ENCODE data around the gene STK11.
"Not testable (repeated sequence)": the region's sequence is repeated elsewhere in the genome, so short reads cannot be mapped to it uniquely, and the experiment has no call there.

STK11 gene

DNA sequence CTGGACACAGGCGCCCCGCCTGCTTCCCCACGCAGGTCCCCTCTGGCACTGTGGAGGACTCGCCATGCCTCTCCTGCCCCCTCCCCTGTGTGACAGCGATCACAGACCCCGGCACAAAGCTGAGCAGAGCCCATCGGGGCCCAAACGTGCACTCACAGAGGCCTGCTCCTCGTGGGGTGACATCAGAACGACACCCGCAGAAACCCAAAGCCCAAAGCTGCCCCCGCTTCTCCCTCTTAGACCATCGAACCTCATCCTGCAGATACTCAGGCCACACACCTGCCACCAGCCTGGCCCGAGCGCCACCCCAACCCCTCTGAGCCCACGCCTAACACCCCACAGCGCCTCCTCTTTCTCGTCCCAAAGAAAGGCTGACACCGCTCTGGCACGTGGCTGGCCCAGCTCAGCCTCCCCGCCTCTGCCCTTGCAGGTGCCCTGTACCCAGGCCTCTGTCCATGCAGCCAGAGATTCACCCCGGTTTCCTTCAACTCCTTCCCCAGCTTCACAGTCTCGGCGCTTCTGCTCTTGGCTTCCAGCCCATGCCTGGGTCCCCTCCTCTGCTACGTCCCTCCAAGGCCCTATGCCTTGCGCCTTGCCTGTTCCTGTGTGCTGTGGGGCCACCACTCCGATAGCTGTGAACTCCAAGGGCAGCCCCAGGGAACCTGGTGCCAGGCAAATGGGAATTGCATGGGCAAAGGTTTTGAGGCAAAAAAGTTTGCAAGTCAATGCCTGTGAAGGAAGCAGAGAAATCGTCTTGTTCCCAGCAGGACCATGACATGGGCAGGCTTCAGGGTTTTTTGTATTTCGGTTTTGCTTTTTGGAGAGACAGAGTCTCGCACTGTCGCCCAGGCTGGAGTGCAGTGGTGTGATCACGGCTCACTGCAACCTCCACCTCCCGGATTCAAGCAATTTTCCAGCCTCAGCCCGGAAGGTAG is 33.1 kb downstream of the STK11 start:
- no peak for DNase-seq

DNA sequence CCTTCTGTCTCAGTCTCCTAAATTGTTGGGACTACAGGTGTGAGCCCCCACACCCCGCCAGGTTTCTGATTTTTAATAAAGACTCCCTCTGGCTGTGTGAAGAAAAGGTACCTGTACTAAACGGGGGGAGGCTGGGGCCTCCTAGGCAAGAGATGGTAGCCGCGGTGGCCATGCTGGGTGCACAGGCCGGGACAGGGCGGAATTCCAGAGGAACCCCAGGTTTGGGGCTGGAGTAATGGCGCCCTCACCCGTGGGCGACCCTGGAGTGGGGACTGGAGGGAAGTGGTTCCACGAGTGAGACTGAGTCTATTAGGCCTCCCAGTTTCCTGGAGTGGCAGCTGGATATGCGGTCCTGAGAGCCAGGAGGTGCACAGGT is 33.8 kb downstream of the STK11 start:
- no peak for DNase-seq

DNA sequence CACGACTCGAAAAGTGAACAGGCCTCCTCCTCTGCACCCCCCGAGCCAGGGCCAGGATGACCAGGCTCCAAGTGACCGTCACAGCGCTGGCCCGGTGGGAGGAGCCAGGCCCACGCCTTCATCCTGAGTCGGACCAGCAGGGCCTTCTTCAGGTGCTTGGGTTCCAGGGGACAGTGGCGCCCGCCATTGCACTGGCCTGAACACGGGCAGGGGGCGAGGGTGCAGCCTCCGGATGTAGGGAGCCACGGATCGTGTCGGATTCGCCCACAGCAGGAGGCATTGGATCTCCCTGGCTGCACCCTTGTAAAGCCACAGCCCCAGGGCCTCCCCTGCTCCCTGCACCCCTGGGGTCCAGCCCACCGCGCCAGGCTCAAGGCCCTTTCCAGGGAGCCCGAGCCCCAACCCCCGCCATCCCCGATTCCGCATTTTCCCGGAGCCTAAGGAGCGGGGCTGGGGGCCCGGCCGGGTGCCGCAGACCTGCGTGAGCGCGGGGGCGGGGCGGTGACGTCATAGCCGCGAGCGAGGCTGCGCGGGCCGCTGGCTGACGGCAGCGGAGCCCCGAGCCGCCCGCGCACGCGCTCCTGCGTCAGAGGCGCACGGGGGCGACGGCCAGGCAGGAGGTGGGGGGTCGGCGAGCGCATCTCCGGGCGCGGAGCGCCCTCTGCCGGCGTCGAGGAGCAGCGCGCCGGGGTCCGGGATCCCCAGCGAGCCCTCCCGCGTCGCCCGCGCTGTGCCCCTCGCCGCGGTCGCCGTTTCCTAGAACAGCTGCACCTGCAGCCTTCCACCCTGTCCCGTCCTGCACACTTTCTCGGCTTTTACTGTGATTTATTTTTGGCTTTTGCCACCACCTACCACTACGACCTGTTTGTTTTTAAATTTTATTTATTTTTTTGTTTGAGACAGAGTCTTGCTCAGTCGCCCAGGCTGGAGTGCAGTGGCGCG is 34.5 kb downstream of the STK11 start:
- DNase-seq = peak; percentile 59

DNA sequence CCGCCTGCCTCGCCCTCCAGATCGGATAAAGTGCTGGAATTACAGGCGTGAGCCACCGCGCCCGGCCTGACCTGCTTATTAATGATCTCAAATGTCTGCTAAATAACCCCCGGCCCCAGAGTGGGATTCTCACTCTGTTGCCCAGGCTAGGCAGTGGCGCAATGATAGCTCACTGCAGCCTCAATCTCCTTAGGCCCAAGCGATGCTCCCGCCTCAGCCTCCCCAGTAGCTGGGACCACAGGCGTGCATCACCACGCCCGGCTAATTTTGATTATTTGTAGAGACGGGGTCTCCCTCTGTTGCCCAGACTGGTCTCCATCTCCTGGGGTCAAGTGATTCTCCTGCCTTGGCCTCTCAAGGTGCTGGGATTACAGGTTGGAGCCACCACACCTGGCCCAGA is 35.3 kb downstream of the STK11 start:
- DNase-seq = no peak

DNA sequence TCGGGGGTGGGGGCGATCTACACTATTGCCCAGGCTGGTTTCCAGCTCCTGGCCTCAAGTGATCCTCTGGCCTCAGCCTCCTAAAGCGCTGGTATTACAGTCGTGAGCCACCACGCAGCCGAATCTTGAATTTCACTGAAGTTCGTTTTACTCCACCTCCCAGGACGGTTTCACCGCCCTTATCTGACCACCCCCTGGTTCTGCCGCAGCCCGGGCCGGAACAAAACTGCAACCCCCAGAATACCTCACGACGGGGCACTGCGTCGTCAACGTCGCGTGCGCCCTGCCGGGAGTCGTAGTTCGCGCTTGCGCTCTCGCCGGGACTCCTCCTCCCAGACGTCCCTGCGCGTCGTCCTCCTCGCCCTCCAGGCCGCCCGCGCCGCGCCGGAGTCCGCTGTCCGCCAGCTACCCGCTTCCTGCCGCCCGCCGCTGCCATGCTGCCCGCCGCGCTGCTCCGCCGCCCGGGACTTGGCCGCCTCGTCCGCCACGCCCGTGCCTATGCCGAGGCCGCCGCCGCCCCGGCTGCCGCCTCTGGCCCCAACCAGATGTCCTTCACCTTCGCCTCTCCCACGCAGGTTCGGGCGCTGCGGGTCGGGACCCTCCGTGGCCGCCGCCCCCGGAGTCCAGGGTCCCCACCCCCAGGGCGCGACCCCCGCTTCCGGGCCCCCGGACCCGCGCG is 36.0 kb downstream of the STK11 start, which contains the start of gene ATP5F1D:
TSS of gene ATP5F1D (plus strand) at position 335 of the 679 bp plus-strand sequence. CDS start at position 435, 100 bp downstream.
- peak; percentile 72 for DNase-seq

DNA sequence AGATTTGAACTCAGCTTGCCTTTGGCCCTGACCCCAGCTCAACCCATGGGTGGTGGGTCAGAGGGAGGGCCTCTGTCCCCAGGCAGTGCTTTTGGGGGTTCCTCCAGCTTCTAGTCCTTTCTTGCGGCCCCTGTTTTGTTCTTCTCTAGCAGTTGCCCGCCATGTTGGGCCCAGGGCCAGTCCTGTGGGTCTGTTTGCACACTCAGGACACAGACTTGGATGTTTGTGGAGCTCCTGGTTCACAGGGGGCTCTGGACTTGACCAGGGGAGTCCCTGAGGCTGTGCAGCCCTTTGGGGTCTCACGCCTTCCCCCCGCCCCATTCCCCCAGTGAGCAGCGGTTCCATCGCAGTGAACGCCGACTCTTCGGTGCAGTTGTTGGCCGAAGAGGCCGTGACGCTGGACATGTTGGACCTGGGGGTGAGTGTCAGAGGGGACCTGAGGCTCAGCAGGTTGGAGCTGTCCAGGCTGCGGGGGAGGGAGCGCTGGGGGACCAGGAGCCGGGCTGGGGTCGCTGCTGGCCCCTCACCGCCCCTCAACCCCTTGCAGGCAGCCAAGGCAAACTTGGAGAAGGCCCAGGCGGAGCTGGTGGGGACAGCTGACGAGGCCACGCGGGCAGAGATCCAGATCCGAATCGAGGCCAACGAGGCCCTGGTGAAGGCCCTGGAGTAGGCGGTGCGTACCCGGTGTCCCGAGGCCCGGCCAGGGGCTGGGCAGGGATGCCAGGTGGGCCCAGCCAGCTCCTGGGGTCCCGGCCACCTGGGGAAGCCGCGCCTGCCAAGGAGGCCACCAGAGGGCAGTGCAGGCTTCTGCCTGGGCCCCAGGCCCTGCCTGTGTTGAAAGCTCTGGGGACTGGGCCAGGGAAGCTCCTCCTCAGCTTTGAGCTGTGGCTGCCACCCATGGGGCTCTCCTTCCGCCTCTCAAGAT is 38.5 kb downstream of the STK11 start:
- peak; percentile 64 for DNase-seq

DNA sequence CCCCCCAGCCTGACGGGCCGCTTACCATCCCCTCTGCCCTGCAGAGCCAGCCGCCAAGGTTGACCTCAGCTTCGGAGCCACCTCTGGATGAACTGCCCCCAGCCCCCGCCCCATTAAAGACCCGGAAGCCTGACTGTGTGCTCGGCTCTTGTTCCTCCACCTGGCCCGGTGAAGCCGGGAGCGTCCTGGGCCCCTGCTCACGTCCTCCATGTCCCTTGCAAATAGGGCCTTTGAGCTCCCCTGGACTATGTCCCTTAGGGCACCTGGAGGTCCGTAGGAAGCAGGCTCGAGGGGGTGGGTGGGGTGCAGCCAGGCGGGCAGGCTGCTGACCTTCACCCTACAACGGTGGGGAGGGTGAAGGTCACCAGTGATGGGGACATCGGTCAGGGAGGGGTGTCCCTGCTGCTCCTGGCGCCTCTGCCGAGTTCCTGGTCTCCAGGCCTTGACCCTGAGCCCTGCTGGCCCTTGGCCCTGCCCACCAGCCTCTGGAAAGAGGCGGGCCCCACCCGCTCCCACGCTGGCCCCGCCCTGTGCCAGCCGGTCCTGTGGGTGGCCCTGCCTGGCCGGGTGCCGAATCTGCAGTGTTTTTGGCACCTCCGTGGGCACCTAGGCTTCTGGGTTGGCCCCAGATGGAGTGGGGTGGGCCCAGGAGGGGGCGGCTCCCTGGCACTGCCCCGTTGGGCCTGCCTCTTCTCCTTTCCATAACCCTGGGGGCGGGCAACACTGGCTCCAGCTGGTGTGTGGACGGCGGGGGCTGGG is 39.3 kb downstream of the STK11 start:
- DNase-seq = no peak

DNA sequence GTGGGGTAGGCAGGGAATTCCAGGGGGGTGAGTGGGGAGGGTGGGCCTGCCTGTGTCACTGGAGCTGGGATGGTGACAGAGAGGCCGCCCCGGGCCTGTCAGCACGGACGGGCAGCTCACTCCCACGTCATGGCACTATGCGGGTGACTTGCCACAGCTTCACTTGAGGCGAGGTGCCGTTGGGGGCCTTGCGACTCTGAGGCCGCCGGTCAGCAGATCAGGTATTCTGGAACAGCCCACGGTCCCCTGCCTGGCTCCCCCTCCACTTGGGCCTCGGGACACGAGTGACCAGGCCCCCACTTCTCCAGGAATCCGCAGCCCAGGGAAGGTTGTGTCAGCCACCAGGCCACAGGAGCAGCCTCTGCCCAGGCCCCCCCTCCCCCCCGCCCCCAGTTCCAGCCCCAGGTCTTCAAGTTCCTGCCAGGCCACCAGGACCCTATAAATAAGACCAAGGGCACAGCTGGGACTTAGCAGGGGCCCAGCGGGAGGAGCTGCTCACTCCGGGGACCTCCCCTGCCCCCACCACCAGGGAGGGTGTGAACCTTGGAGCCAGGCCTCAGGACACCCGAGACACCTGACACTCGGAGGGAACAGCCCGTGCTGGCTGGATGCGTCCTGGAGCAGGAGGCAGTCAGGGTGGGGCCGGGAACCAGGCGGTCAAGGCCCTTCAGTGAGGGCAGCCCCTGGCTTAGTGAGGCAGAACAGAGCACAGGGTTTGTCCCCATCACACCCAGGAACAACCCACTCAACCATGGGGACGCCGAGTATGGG is 40.1 kb downstream of the STK11 start:
- DNase-seq = no peak

DNA sequence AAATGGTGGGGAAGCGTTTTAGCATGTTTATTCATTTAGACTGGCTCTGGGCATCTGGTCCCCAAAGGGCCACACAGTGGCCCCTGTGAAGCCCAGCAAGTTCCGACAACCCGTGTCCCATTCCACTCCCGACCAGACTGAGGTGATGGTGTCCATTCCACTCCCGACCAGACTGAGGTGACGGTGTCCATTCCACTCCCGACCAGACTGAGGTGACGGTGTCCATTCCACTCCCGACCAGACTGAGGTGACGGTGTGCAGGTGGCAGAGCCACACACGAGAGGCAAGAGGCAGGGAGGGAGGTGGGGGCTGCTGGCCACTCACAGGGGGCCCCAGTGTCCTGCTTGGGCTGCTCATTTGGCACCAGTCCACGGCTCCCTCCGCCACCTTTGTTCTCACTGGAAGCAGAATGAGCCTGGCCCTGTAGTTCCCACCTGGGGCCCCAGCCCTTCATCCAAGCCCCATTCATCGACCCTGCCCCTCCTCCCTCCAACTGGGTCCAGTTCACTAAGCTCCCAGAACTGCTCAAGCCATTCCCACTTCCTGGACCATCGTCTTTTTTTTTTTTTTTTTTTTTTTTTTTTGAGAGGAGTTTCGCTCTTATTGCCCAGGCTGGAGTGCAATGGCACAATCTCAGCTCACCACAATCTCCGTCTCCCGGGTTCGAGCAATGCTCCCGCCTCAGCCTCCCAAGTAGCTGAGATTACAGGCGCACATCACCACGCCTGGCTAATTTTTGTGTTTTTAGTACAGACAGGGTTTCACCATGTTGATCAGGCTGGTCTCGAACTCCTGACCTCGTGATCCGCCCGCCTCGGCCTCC is 40.9 kb downstream of the STK11 start:
- DNase-seq = not testable (repeated sequence)

DNA sequence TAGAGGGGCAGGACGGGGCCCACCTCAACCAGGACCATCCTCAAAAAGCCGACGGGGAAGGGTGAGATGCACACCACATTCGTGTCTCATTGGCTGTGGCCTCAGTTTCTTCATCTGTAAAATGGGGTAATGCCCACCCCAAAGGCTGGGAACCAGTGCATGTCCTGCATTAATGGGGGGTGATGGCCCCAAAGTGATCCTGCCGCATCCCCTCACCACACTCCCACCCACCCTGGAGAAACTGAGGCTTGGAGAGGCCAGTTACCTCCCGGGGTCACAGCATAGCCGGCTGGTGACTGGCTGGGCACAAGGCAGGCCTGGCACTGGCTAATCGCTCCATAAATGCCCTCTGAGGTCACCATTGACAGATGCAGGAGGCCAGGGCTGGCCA is 42.2 kb downstream of the STK11 start:
- no peak for DNase-seq

DNA sequence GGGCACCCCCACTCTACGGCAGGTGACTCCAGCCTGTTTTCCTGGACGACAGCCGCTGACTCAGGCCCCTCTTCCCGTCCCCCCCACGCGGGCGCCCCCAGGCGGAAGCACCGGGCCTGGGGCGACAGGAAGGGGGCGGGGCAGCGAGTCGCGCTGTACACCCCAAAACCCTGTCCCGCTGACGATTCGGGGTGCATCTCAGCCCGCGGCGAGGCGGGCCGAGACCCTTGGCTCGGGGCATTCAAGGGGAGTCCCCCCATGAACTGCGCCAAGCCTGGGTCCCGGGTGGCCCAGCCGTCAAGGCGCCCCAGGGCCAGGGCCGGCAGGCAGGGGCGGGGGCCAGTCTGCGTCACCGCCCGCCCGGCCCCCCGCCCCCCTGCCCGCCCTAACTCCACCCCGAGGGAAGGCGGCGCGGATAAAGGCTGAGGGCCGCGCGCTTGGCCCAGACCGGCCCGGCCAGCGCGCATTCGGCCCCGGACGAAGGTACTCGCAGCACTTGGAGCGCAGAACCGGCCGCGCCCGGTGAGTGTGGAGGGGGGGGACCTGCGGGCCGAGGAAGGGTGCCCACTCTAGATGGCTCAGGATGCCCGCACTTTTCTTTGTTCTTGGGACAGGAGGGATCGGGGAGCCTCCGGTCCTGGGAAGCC is 42.7 kb downstream of the STK11 start, which contains the start of gene MIDN:
TSS of gene MIDN (plus strand) at position 445 of the 647 bp plus-strand sequence. CDS start 1,714 bp downstream, outside the sequence.
- no peak for DNase-seq

DNA sequence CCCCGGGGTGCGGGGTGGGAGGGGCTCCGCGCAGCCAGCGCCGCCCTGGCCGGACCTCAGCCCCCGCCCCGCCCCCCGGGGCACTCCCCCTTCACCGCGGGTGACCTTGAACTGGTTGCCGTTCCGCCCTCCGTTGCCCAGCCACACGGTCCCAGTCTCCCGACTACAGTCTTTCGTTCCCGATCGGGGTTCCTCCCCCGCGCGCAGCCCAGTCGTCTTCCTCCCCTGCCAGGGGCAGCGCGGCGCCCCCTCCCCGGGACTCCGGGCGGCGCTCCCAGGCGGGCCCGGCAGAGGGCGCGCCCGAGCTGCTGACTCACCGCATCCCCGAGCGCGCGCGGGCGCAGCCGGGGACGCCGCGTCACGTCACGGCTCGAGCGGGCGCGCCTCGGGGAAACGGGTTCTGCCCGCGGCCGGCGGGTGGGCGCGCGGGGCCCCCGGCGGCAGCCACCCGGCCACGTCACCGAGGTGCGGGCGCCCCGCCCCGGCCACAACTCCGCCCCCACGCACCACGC is 43.3 kb downstream of the STK11 start:
- DNase-seq = peak; percentile 67

DNA sequence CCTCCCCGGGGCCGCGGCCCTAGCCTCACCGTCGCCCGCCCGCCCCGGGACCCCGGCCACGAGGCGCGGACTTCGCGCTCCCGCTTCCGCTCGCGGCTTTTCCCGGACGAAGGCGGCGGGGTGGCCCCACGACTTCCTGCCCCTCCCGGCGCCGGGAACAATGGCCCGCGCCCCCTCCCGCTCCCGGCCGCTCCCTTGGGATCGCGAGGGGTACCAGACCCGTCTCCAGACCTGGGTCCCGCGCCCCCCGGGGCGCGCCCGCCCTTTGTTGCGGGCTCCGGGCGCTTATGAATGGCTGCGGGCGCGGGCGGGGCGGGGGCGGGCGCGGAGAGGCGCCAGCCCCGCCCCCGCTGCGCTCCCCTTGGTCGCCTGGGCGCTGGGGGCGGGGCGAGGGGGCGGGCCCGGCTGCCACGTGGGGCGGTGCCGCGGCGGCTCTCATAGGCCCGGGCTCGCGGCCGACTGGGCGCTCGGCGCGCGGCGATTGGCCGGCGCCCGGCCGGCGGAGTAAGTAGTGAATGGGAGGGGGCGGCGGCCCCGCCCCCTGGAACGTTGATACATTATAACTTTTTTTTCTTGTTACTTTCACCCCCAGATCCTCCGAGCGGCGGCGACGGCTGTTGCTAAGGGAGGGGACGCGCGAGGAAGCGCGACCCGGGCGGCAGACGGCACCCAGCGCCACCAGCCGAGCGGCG is 43.9 kb downstream of the STK11 start:
- DNase-seq = peak; percentile 95

DNA sequence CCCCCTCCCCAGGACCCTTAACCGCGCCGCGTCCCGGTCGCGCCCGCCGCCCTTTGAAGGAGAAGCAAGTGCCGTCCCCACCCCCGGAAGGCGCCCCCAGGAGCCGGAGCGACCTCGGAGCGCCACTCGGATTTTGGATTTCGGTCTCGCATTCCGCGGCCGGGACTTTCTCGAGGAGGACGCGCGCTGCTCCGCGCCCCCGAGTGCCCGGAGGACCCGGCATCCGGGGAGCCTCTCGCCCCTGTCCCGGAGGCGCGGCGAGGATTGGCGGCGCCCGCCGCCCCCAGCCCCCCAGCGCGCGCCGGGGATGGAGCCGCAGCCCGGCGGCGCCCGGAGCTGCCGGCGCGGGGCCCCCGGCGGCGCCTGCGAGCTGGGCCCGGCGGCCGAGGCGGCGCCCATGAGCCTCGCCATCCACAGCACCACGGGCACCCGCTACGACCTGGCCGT is 44.4 kb downstream of the STK11 start:
- no peak for DNase-seq

DNA sequence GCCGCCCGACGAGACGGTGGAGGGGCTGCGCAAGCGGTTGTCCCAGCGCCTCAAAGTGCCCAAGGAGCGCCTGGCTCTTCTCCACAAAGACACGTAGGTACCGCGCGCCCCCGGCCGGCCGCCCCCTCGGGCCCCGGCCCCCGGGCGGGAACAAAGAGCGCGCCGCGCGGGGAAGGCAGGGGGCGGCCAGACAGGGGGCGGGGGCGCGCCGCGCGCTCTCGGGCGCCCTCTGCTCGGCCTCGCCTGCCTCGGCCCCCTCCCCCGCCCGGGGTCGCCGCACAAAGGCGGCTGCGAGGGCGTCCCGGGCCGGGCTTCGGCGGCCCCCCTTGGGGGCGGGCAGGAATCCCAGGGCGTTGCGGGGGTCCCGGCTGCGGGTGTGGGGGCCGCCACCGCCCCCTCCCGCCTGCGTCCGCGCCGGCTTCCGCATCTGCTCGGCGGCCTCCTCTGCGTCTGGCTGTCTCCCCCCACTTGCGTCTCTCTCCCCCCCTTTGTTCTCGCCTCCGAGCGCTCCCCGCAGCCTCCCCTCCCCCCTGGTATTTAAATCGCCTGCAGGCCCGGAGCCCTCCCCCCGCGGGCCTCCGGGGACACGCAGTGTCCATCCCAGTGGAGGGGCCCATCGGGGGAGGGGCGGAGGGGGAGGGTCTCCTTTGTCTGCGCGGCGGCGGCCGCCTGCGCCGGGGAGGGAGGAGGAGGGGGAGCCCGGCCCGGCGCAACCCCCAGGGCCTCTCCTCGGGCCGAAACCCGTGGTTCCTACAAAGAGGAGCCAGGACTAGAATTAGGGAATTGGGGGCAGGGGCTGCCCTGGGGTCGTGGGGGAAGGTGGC is 45.1 kb downstream of the STK11 start:
- no peak for DNase-seq

DNA sequence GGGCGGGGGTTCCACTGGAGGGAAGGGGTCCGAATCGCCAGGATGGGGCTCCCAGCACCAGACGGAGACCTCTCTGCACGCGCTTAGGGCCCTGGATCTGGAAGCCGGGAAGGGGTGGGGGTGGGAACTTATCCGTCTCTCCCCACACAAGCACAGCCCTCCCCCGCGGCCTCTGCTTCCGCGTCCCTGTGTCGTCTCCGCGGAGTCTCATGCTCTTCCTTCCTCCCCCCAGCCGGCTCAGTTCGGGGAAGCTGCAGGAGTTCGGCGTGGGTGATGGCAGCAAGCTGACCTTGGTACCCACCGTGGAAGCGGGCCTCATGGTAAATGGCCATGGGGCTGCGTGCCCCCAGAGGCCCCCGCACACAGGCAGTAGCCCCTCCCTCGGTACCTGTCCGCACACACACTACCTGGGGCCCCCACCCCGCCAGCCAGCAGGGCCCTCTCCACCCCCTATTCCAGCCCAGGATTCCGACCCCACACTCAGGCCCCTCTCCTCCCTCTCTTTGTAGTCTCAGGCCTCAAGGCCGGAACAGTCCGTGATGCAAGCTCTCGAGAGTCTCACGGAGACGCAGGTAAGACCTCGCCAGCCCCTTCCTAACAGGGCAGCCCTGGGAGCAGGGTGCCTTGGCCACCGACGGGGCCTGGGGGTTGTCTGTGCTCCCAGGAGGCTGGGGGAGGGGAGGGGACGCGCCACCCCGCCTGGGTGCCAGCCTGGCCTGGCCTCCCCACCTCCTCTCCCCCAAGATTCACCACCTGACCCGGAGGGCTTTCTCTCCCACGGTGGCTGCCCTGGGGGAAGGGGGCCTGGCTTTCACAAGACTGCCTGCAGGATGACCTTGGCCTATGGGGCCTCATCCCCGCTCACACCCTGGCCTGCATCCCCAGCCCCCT is 46.0 kb downstream of the STK11 start:
- peak; percentile 21 for DNase-seq

Measured in KG1 (cell line).